Astrocyte of the hippocampus (primary cell): ENCODE data around the gene APCDD1.
"Not testable (repeated sequence)": the region's sequence is repeated elsewhere in the genome, so short reads cannot be mapped to it uniquely, and the experiment has no call there.

ENCODE experiments used
- DNase-seq: peaks from one replicate; pipeline ENCODE4 v3.0.0; 2011; ENCODE audit warnings: low read depth, low spot score

Gene APCDD1

GRCh38 chr18:10525697-10526560 lies 71.5 kb downstream of the APCDD1 start, which contains the start of gene NAPG:
NAPG (plus strand) TSS chr18:10526027; CDS start chr18:10526103, 76 bp downstream.
- DNase-seq, result peak; percentile 97

GRCh38 chr18:10526561-10526949 lies 72.1 kb downstream of the APCDD1 start:
- DNase-seq, result peak; percentile 23

GRCh38 chr18:10528439-10528838 lies 74.0 kb downstream of the APCDD1 start:
- no peak for DNase-seq

DNA sequence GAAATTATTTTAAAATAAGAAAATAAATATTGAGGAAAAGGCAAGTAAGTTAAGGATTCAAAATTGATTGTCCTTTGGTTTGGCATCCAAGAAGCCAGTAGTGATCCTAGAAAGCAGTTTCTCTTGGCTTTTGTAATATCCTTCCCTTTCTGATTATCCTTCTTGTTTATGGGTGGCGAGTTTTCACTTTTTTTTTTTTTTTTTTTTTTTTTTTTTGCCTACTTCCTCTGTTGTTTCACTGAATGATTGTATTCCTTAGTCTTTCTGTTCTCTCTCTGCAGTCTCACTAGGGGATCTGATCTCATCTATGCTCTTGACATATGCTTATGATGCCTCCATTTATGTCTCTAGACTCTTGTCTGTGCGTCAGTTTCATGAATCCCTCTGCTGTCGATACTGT lies 75.6 kb downstream of the APCDD1 start:
- DNase-seq, result no peak

- no peak for DNase-seq
Measured at GRCh38 chr18:10530852-10531251, 76.4 kb downstream of the APCDD1 start.

DNA sequence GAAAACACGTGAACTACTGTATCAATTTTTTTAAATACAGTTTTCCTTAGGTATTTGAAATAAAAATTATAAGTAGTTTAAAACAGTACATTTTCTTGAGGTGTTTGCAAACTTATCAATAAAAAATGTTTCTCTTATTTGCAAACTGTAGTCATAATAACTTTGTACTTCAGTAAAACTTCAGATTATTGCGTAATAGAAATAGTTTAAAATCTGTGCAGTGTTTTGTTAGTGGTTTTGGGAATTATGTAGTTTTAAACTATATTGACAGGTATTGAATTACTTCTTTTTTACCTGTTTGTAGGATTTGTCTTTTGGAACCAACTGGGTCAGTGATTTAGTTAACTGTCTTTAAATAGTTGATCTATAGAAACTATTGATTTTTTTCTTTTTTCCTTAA lies 78.7 kb downstream of the APCDD1 start:
- DNase-seq, result no peak

DNA sequence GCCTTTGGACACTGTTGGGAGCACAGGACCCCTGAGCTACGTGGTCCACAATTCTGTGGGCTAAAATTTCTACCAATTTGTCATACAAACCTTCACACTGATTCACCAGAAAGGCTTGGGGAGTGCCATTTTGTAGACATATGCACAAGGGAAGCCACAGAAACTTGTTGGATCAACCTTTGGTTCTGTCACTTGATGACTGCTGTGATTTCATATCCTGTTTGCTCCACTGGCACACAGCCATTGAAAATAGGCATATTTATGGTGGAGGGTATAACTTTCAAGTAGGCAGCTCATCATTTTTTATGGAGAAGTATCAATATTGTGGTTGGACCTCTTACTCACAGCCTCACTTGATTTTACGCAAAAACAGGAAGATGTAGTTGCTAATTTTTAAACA lies 81.8 kb downstream of the APCDD1 start:
- no peak for DNase-seq

- no peak for DNase-seq
Measured at GRCh38 chr18:10537765-10538164, 83.3 kb downstream of the APCDD1 start.

DNA sequence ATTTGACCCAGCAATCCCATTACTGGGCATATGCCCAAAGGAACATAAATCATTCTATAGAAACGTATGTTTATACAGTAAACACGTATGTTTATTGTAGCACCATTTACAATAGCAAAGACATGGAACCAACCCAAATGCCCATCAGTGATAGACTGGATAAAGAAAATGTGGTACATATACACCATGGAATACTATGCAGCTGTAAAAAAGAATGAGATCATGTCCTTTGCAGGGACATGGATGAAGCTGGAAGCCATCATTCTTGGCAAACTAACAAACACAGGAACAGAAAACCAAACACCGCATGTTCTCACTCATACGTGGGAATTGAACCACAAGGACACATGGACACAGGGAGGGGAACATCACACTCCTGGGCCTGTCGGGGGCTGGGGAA lies 84.7 kb downstream of the APCDD1 start:
- not testable (repeated sequence) for DNase-seq
